HK-2 (cell line): ENCODE results near the gene ULK4.
"Not testable (repeated sequence)": the region's sequence is repeated elsewhere in the genome, so short reads cannot be mapped to it uniquely, and the experiment has no call there.

Experiments used
- DNase-seq: peaks from one replicate; pipeline ENCODE4 v3.0.0-alpha.2; 2018; ENCODE audit not compliant: unreplicated experiment

ULK4 gene

DNA sequence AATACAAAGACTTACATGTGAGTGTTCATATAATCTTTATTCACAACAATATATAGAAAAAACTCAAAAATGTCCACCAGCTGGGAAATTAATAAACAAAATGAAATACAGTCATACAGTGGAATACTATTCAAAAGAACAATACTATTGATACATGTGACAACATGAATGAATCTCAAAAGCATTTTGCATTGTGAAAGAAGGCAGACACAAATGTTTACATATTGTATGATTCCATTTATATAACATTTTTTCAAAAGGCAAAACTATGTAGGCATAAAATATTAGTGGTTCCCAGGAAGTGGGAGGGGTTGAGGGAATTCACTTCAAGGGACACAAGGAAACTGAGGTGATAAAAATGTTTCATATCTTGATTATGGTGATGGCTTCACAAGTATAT lies 459.4 kb downstream of the ULK4 start:
- DNase-seq, result no peak

DNA sequence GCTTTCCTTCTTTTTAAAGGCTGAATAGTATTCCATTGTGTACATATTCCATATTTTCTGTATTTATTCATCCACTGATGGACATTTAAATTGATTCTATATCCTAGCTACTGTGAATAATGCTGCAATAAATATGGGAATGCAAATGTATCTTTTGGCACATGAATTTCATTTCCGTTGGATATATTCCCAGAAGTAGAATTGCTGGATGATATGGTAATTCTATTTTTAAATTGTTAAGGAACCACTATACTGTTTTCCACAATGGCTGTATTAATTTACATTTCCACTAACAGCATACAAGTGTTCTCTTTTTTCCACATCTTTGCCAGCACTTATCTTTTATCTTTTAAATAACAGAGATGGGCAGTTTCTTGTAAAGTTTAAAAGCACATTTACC lies 459.9 kb downstream of the ULK4 start:
- no peak for DNase-seq

DNA sequence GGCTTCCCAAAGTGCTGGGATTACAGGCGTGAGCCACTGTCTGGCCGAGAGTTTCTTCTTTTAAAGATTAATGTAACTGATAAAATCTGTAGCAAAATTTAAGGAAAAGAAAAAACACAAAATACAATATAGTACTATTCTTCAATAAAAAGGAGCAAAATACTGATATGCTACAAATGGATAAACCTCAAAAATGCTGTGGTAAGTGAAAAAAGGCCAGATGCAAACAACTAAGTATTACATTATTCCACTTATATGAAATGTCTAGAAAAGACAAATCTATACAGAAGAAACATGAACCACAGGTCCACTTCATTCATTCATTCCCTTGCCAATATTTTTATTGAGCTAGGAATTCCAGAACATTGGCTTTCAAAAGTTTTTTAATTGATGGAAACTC lies 463.1 kb downstream of the ULK4 start:
- no peak for DNase-seq

DNA sequence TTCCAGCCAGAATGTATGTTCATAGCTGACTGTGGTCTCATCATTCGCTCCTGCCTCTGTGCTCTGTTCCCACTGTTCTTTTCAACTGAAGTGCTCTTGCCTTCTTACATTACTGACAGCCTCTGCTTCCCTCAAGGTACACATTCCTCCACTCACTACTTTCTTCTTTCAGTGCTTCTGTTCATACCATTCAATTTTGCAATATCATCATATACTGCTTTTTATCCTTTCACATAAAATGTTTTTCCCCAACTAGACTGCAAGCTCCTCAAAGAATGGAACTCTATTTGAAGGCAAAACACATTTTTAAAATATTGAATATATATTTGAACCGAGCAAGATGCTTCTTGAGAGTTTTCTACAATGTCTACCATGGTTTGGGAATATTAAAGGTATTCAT lies 471.5 kb downstream of the ULK4 start:
- no peak for DNase-seq

GRCh38 chr3:41489231-41489630 lies 472.7 kb downstream of the ULK4 start:
- no peak for DNase-seq

DNA sequence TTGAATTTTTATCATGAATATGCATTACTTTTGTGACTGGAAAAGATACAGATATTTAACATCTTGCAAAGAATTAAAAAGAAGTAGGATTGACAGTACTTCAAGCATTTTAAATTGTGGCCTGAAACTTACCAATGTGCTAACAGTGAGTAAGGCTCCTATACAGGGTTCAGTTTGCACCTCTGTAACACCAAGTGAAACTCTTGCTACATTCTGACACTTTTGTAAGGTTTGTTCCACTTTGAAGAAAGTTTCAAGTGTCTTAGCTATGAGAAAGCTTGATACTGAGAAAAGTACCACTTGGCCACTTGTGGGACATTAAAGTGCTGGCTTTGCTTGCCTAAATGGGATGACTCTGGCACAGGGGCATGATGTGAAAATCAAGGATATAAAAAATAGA lies 473.4 kb downstream of the ULK4 start:
- no peak for DNase-seq

DNA sequence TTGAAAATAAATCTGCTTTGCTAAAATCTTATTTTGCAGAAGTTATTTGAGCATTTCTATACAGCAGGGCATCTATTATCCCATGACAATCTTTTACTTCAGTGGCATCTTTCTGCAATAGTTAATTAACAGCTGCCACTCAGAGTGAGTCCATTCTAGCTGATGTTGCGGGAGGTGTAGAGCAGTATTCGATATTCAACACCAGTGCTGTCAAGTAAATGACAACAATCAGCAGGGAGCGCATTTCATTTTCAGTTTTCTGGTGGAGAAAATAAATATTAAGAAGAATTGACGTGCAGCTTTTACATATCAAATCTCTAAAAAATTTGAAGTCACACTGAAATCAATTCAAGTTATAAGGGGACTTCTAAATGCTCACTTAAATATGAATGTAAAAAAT lies 476.4 kb downstream of the ULK4 start:
- DNase-seq, result no peak

DNA sequence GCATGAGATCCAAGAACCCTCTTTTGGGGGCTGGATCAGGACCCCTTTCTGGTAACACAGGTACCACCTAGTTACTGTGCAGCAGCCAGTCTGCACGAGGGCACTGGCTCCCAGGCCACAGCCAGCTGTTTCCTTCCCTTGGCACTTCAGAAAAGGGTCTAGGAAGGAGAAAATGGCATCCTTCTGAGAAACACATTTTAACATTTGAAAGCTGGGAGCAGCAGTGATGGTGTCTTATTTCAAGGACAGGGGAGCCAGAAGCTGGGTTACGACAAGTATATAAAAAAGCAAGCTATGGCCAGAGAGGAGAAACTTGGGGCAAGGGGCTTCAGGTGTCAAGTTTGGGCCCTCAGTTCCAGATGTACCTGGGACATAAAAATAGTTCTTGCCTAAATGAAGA lies 479.8 kb downstream of the ULK4 start:
- no peak for DNase-seq

- DNase-seq, result no peak
These were observed 483.6 kb downstream of the ULK4 start for GRCh38 chr3:41478278-41478677.

DNA sequence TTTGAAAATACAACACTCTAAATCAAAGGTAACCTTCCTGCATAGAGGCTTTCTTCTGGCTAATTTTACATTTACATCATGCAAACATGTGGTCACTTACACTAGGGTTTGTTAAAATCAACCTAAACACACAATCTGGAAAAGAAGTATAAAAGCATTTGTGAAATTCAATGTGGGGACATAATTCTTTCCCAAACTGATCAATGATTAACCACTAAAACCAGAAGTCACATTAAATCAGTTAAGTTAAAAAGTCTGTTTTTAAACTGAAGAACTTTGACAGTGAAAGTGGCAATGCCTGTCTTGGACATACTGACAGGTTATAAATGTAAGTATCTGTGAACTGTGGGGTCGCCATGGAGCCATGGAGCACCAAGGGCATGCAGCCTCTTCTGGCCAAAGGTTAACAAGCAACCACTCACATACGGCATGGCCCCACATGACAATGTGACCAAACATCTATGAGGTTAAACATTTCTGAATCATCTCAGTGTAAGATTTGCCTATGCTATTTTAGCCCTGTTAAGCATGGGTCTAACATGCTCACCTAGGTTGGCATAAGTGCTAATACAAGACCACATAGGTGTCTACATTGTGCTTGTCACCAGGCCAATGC lies 484.4 kb downstream of the ULK4 start:
- peak; percentile 21 for DNase-seq

- DNase-seq, result no peak
These were observed 492.8 kb downstream of the ULK4 start for GRCh38 chr3:41469083-41469482.

- DNase-seq, result no peak
These were observed 494.4 kb downstream of the ULK4 start for GRCh38 chr3:41467481-41467880.

- DNase-seq, result no peak
These were observed 497.0 kb downstream of the ULK4 start for GRCh38 chr3:41464858-41465257.

- DNase-seq, result no peak
These were observed 497.5 kb downstream of the ULK4 start for GRCh38 chr3:41464401-41464800.

GRCh38 chr3:41462103-41462691 lies 499.7 kb downstream of the ULK4 start:
- DNase-seq, result no peak

GRCh38 chr3:41460736-41461135 lies 501.2 kb downstream of the ULK4 start:
- DNase-seq, result no peak

DNA sequence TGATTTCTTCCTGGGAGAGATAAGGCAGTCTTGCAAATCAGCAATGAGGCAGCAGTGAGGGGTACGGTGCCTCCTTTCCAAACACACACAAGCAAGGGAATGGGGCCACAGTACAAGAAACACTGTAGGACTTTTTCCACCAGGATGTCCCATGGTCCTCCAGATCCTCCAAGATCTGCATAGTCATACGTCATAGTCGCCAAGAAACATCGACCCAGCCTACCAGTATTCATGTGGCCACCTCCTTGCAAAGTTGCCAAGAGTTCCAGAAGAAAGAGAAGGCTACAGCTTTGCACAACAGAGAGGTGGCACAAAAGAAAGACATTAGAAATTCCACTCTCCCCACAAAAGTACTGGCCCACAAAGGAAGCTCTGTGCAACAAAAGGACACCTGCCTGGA lies 504.7 kb downstream of the ULK4 start:
- DNase-seq, result no peak

- DNase-seq, result no peak
These were observed 505.7 kb downstream of the ULK4 start for GRCh38 chr3:41456162-41456561.

- DNase-seq, result not testable (repeated sequence)
These were observed 508.3 kb downstream of the ULK4 start for GRCh38 chr3:41453618-41454017.

GRCh38 chr3:41450416-41451231 lies 511.3 kb downstream of the ULK4 start:
- DNase-seq, result no peak

DNA sequence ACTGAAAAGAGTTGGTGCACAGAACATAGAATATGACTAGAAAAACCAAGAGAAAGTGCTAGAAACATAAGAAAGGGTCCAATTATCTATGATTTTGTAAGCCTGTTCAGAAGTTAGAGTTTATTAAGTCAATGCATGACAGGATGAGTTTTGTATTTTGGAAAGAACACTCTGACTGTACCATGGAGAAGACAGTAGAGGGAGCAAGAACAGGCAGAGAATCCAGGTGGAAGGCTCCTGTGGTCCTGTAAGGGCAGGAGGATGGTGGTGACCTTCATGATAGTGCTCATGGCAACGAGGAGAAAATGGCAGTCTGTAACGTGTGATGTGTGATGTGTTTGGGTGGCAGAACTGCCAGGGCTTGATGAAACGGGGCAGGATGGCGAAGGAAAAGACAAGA lies 513.5 kb downstream of the ULK4 start:
- no peak for DNase-seq

DNA sequence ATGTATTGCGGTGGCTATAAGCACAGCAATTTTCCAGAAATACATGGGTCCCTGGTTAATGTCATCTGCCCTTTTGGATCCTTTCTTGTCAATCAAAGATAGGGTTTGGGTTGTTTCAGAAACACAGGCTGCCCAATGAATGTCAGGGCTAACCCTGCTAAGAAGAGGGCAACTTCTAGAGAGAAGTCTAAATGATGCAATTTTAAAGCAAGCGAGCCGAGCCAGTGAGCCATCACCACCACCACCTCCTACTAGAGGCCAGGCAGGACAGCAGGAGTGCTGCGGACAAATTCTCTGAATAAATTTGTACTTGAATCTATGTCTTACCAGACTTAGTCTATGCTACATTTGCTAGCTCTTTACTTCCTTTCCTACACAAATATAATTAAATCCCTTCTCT lies 514.2 kb downstream of the ULK4 start:
- DNase-seq, result no peak

GRCh38 chr3:41446316-41446715 lies 515.6 kb downstream of the ULK4 start:
- DNase-seq, result not testable (repeated sequence)
